Panc1 (cell line): Measurements from ENCODE around the gene TWIST2. TPM values are rescaled to one million over a fixed set of nuclear protein-coding genes. Genes with fewer than 3 reads are reported as not detected.
A peak's percentile ranks its signal among the peaks of the same experiment; 100 is the strongest.

Source experiments
- ATAC-seq: fragments of 200-7000 bp; cut with Tn5 transposase; 2 replicates; pipeline ENCODE4 v1.9.1; 2020; ENCODE audit warnings: mild to moderate bottlenecking, moderate library complexity
- BruUV-seq: library from RNA; stranded (reverse); fragments of 400-500 nt; replicated peaks from 2 replicates; lab custom pipeline; 2021; lab: Mats Ljungman, UMichigan
- CTCF ChIA-PET: fragments of 300-600 bp; sonication (Branson Sonifier 250); formaldehyde crosslinking; loops from one replicate; lab custom pipeline; 2022; ENCODE audit warnings: antibody characterized with exemption; lab: Charles Lee
- POLR2A ChIA-PET: fragments of 300-600 bp; sonication (Branson Sonifier 250); formaldehyde crosslinking; loops from one replicate; lab custom pipeline; 2022; ENCODE audit warnings: antibody characterized with exemption; lab: Charles Lee
- DNase-seq: peaks from one replicate; pipeline ENCODE4 v3.0.0-alpha.2; 2010; ENCODE audit warnings: low read depth, low spot score
- H3K27ac ChIP-seq: 2 replicates; pipeline ENCODE4 v1.5.1; 2011; ENCODE audit warnings: mild to moderate bottlenecking, low read length, inconsistent platforms
- H3K27me3 ChIP-seq: fragments of 200-500 bp; sonication (Bioruptor generic); 2 replicates; pipeline ENCODE4 v1.6.0; 2014; ENCODE audit warnings: low read length, inconsistent platforms; ENCODE audit not compliant: control insufficient read depth, insufficient read depth
- H3K36me3 ChIP-seq: fragments of 200-500 bp; sonication (Bioruptor generic); 2 replicates; pipeline ENCODE4 v1.5.1; 2014; ENCODE audit warnings: inconsistent platforms, mild to moderate bottlenecking, low read length, moderate library complexity; ENCODE audit not compliant: control insufficient read depth, insufficient read depth
- H3K4me1 ChIP-seq: 2 replicates; pipeline ENCODE4 v1.5.1; 2011; ENCODE audit warnings: inconsistent platforms, mild to moderate bottlenecking, low read length, moderate library complexity; ENCODE audit not compliant: control insufficient read depth, insufficient read depth
- H3K4me3 ChIP-seq, 2 experiments: 2 replicates each; pipeline ENCODE4 v1.5.1; 2011 to 2012; ENCODE audit warnings: low read depth in 2 of 2, low read length in 2 of 2, mild to moderate bottlenecking in 2 of 2, inconsistent platforms in 1 of 2, moderate library complexity in 1 of 2
- H3K9me3 ChIP-seq: fragments of 200-500 bp; sonication (Bioruptor generic); 2 replicates; pipeline ENCODE4 v1.5.1; 2014; ENCODE audit warnings: low read depth, mild to moderate bottlenecking, inconsistent platforms, low read length, moderate library complexity; ENCODE audit not compliant: control insufficient read depth, insufficient read depth
- CTCF ChIP-seq: fragments of 450-650 bp; IDR thresholded peaks from 2 replicates; pipeline ENCODE4 v1.5.1; 2017; ENCODE audit warnings: mild to moderate bottlenecking
- POLR2AphosphoS5 ChIP-seq: IDR thresholded peaks from 2 replicates; pipeline ENCODE4 v1.6.1; 2012; ENCODE audit warnings: mild to moderate bottlenecking, low read depth, low read length, moderate library complexity
- REST ChIP-seq, 2 experiments: IDR thresholded peaks; 2 replicates each; pipeline ENCODE4 v1.6.1; 2011 to 2012; ENCODE audit warnings: low read depth in 2 of 2, control low read depth in 1 of 2, low read length in 1 of 2, mild to moderate bottlenecking in 1 of 2, moderate library complexity in 1 of 2; ENCODE audit not compliant: insufficient read depth in 1 of 2
- SIN3A ChIP-seq: IDR thresholded peaks from 2 replicates; pipeline ENCODE4 v1.6.1; 2012; ENCODE audit warnings: low read depth, mild to moderate bottlenecking, low read length, moderate library complexity, borderline replicate concordance; ENCODE audit not compliant: insufficient read depth
- TCF7L2 ChIP-seq: IDR thresholded peaks from 2 replicates; pipeline ENCODE4 v1.6.1; 2011; ENCODE audit warnings: mild to moderate bottlenecking, low read depth, low read length, inconsistent platforms
- in situ Hi-C: cut with HindIII; loops from 2 replicates; pipeline ENCODE4 v1.10.0; 2016; ENCODE audit warnings: low sequenced_read_pairs, low pct_unique_long_range_greater_than_20kb
- intact Hi-C: fragments of 100-400 bp; cut with micrococcal nuclease; formaldehyde crosslinking; loops from one replicate; pipeline ENCODE4 v1.10.0; 2022; ENCODE audit not compliant: unreplicated experiment
- total RNA-seq: library from RNA; stranded (reverse); gene quantifications from one replicate; pipeline ENCODE4 v1.2.1, GENCODE V29; 2021; ENCODE audit not compliant: unreplicated experiment

Gene TWIST2
- total RNA-seq, 1 experiment from 2014 or later = 4.2 TPM

- ATAC-seq (no peak), DNase-seq (no peak)
- Histone ChIP-seq H3K9me3 (no peaks in the 10 kb centered on the region), H3K4me1 (peaks cover 50% of the 10 kb centered on the region), H3K27ac (peak overlapping the region; percentile 99), H3K36me3 (no peaks in the 10 kb centered on the region), H3K27me3 (no peaks in the 10 kb centered on the region), H3K4me3 (no peak overlapping the region)
- intact Hi-C loops = no loop called here
- no TSS peak for BruUV-seq
- POLR2A ChIA-PET = no interaction called here
- no peak for TF ChIP-seq REST (IDR thresholded peaks at IDR 0.05; ENCODE audit: insufficient read depth in 1 of 2, low read depth in 2 of 2, low read length in 1 of 2)
- no peak for TF ChIP-seq CTCF
- no peak for TF ChIP-seq POLR2AphosphoS5
- no peak for TF ChIP-seq SIN3A
- TF ChIP-seq TCF7L2 = no peak
- in situ Hi-C loops = no loop called here
- CTCF ChIA-PET = no interaction called here
These were observed 14.8 kb downstream of the TWIST2 start for GRCh38 chr2:238862701-238863100.

GRCh38 chr2:238863231-238863630, 15.3 kb downstream of the TWIST2 start:
- ATAC-seq (no peak), DNase-seq (no peak)
- Histone ChIP-seq H3K4me1 (peaks cover 55% of the 10 kb centered on the region), H3K27me3 (no peaks in the 10 kb centered on the region), H3K9me3 (no peaks in the 10 kb centered on the region), H3K27ac (peak overlapping the region; percentile 99), H3K4me3 (no peak overlapping the region), H3K36me3 (no peaks in the 10 kb centered on the region)
- in situ Hi-C loops (no loop called here), intact Hi-C loops (no loop called here)
- POLR2A ChIA-PET = no interaction called here
- CTCF ChIA-PET = no interaction called here
- no peak for TF ChIP-seq POLR2AphosphoS5
- TF ChIP-seq TCF7L2 = no peak
- TF ChIP-seq SIN3A = no peak
- no peak for TF ChIP-seq CTCF
- no peak for TF ChIP-seq REST (IDR thresholded peaks at IDR 0.05; ENCODE audit: insufficient read depth in 1 of 2, low read depth in 2 of 2, low read length in 1 of 2)
- BruUV-seq = no TSS peak
